NCI-H1930 (cell line): ENCODE data around the gene HMGB4.

Source experiments
- DNase-seq, 2 experiments: peaks; one replicate each; lab custom pipeline; 2025; lab: John Stamatoyannopoulos, UW

The HMGB4 gene, protein sequence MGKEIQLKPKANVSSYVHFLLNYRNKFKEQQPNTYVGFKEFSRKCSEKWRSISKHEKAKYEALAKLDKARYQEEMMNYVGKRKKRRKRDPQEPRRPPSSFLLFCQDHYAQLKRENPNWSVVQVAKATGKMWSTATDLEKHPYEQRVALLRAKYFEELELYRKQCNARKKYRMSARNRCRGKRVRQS

DNA sequence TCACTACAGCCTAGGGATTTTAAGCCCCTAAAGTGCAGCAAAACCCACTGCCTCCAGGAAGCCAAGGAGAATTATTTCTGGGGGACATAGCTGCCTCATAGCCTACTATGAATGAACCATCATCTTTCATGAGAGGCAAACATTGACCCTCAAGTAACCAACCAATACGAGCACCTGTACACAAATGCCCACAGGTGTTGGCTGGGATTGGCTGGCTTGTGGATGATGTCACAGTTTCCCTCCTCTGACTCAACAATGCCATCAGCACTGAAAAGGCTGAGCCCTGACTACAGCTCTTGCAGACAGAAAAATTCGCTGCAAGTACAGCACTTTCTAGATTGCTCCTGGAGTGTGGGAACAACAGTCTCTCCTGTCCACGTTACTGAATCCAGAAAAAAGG, at the start of gene HMGB4:
Gene HMGB4 (plus strand): TSS at position 301 of the 400 bp plus-strand sequence. CDS start 113 bp downstream, outside the sequence.
- no peak for DNase-seq

DNA sequence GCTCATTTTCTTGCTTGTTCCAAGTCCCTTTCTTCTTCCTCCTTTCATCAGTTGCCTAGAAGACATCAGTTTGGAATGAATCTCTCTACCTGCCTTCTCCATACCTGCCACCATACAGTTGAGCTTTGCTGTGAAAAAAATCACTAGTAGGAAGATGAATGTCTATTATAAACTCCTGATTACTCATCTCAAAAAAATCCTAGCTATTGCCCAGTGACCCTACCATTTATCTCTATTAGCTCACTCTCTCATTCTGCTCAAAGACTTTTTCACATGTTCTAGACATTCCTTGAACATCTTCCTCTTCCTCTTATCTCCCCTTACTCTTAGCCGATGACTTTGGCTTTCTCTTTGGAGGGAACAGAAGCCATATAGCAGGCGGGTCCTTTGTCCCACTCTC, 49.7 kb upstream of the HMGB4 start:
- DNase-seq: no peak

DNA sequence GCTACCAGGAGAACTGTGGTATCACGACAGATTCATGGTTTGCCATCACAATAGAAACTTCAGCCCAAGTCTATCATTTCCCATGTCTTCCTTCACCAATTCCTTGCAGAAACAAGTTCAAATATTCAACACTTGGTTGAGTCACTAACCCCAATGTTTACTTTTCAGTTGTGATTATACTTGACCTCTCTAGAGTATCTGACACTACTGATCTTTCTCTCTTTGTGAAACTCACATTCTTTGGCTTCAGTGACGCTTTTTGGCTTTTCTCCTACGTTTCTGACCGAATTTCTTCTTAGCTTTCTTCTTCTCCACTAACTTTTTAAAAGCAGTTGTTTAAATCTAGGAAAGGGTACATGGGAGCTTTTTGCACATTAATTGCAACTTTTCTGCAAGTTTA, 48.8 kb upstream of the HMGB4 start:
- DNase-seq: no peak

DNA sequence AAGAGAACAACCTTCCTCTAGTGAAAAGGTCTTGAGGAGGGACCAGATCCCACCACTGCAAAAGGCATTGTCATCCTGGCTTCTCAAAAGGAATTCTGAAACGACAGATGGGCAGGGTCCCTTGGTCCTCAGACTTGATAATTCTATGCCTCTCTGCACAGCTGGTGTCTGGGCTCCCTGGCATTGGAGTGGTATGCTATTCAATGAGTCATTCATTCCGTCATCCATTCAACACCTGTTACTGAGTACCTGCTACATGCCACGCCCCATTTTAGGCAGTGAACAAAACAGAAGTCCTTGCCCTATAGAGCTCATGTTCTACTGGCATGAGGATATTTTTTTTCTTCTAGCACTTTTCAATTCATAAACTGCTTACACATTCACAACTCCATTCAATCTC, 45.8 kb upstream of the HMGB4 start:
- no peak for DNase-seq

DNA sequence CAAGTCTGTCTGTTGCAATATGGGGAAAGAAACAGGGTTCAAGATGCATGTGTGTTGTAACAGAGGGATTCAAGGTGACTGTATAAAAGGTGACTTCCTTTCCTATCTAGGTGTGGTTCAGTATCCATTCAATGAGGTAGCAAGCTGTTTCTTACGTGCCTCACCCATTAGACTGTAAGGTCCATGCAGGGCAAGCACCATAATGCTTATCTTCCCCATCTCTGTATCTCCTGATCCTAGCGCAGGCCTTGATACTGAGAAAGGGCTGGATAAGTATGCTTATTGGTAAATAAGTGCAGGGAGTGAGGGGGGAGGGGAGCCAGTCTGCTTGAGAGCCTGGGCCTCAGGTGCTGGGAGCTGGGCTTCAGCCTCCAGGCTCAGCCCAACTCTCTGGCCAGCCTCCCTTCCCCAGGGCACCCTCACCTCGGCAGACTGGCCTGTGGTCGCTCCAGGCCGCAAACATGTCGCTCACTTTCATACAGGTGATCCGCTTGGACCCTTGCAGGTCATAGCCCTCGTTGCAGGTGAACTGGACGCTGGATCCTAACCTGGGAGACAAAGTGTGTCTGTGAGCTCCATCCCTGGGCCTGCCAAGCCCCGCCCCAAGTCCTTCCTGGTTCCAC, 44.5 kb upstream of the HMGB4 start:
- no peak for DNase-seq

DNA sequence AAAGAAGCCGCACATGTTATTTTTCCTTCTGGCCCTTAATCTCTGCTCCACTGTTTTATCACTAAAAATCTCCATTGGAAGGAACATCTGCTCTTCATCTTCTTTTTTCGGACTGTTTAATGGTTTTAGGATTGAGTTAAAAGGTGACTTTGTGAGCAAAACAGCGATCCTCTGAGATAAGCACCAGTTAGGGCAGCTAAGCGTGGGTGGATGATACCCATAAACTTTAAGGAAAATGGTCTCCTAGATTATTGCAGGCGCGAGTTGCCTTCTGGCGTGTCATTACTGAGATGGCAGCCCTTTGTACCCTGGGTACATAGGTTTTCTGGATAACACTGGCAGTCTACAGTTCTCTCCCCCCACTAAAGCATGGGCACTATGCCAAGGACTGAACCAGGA, 44.0 kb upstream of the HMGB4 start:
- no peak for DNase-seq

DNA sequence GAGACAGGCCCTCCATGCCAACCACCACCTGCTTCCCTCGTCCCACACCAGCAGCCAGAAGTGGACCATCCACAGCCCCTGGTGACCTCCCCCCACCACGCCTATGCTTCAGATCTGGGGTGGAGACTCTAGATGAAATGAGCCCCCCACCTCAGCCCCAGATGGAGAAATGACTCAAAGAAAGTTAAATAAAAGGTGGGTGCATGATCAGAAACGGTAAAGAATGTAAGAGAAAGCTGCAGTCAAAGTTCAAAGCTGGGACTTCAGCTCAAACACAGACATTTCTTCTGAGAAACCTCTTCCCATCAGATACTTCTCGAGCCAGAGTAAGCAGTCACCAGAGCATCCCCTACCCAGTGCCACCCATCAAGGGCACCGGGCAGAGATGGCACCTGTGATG, 43.1 kb upstream of the HMGB4 start:
- no peak for DNase-seq

DNA sequence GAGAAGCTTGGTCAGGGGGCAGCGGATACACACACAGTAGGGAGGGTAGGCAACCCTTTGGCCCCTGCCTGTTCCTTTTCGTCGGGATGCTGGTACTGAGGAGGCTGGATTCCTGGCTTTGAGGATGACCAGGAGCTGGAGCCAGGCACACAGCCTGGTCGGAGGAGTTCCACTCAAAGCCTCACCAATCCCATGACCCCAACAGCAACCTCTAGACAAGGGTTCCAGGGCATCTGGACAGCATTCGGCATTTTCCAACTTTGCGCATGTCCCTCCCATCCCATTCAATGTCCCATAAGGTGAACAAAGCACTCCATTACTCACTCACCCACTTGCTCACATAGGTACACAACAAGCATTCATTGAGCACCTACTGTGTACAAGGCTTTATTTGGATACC, 42.6 kb upstream of the HMGB4 start:
- no peak for DNase-seq

DNA sequence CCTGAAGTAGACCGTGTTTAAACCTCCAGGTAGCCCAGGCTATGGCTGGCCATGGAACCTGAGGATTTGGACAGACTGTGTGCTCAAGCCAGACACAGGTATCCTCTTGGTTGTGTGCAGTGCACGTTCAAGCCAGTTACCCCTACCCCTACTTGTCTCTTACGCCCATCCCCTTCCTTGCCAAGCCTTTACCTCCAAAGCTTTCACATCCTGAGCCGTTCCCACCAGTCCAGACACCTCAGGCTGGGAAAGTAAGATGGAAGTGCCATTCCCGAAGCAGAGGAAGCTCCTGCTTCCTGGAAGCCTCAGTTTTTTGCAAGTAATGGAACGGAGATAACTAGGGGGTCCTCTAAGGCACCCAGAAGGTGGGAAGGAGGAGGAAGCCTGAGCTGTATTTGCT, 41.5 kb upstream of the HMGB4 start:
- DNase-seq: no peak

DNA sequence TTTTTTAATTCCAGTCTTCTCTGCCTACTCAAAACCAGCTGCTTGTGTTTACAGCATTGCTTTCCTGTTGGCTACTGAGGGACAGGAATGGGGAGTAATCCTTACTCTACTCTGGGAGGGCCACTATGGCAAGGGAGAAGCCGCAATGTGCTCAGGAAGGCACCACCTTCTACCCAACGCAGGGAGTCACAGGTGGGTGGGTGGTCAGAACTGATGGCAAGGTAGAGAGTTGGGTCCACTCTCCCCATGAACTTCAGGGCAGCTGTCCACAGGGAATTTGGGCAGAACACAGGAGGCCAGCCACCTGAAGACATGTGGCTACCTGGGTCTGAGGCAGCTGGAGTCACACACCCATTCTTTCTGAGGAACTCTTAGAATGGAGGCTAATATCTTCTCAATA, 40.5 kb upstream of the HMGB4 start:
- no peak for DNase-seq

DNA sequence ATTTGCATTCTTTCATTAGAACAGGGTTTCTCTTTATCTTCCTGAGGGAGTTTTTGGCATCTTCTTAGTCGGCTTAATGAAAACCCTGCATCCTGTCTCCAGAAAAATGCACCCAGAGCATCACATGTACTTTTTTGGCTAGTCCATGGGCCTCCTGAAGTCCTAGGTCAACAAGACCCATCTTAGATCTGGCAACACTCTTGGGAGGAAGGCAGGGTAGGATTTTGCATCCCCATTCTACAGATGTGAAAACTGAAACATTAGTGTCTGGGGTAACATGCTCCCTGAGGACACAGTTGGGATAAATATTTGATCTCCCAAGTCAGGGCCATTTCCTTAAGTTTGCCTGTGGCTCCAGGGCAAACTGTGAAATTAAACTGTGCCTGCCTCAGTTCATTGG, 40.0 kb upstream of the HMGB4 start:
- DNase-seq: no peak

DNA sequence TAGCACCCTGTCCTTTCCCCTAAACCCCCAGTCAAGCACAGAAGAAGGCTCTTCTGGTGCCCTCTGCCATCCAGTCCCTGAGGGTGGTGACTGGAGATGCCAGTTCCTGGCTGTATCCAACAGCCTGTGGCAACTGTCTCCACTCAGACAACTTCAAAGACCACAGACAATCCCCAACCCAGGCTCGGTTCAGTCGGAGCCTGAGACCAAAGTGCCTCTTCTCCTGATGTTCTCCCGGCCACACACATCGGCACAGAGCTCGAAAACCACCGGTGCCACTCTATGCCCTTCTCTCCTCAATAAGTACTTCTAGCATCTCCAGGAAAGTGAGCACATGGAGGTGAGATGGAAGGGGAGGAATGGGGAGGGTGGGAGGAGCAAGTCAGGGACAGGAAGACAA, 39.6 kb upstream of the HMGB4 start:
- DNase-seq: no peak

DNA sequence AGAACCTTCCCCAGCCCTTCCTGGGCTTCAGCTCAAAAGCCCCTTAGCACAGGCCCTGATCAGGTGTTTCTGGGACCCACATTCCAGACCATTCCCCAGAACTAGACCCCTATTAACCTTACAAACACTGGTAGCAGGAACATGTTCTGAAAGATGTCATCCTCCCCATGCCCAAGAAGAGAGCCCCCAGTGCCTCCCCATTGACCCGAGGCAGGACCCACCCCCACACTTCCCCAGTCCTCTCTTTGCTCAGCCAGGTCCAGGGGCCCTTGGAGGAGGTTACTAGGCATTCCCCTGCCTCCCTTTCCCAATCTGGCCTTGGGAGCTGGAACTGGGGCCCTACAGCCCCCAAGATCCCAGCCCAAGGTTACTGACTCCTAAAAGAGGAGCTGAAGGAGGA, 38.9 kb upstream of the HMGB4 start:
- DNase-seq: no peak

DNA sequence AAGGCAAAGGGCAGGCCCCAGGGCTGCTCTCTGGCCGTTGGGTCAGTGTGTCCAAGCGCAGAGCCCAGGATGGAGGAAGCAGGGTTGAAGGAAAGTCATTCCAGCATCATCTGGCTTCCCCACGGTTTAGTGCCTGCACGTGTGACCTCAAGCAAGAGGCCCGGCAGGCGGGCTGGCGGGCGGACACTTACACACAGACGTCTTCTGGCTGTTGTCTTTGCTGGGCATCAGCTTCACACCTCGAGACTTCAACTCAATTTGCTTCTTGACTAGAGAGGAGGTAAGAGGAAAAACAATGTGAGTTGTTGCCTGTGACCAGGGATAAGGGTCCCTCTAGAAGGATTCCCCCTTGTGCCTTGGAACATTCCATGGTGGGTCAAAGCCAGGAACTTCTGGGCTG, 38.4 kb upstream of the HMGB4 start:
- DNase-seq: no peak

DNA sequence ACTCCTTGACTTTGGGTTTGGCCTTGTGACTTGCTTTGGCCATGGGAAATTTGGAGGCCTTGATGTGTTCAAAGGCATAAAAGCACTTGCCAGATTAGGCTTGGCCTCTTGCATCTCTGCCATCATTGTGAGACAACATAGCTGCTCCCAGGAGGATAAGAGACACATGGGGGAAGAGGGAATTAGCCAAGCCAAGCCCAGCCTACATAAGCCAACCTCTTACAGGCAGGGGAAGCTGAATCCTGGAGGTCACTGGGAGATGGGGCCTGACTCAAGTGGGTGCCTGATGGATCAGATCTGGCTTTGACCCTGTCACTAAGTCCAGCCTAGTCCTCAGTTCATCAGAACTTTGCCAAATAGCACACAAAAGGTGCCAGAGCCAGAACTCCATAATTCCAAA, 37.6 kb upstream of the HMGB4 start:
- DNase-seq: no peak

DNA sequence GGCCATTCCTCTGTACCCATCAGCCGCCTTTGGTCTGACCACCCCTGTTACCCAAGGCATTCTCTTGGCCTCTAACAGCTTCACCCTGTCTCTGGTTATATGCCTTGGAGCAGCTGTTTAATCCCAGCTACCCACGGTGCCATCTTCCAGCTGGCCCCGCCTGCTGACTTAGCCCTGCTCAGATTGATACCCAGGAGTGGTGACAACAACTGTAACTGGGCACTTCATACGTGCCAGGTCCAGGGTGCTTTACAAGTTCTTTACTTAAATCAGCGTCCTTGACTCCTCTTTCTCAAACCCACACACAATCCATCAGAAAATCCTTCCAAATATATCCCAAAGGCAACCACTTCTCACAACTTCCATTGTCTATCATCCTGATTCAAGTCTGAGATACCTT, 37.2 kb upstream of the HMGB4 start:
- DNase-seq: no peak

DNA sequence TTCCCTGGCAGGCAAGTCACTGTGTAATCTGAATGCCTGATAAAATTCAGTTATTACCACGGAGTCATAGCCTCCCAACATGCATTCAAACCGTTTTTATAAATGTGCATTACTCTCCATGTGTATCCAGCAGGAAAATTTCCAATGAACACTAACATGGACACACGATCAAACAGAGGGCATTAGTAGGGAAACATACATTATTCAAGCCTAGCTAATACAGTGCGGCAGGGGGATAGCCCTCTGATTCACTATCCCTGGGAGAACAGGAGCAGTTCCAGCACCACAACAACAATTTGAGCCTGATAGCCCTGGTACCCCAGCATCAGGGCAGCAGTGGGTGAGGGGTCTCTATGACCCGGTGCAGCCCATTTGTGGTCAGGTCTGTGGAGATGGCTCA, 35.8 kb upstream of the HMGB4 start:
- no peak for DNase-seq

DNA sequence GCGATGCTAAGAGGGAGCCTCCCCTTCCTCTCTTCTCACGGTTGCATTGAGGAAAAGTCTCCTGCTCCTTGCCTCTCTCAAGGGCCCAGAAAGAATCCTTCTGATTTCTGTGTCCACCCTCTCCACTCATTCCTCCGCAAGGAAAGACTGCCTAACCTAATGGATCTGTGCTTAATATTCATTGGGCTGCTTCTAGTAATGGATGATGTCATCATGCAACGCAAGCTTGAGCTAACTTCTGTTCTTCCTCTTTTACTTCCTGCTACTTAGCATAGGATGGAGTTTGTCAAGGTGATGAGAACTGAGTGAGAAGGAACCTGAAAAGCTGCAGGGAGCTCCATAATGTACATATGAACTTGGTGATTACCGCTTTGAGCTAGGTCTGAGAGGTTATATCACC, 35.2 kb upstream of the HMGB4 start:
- no peak for DNase-seq

DNA sequence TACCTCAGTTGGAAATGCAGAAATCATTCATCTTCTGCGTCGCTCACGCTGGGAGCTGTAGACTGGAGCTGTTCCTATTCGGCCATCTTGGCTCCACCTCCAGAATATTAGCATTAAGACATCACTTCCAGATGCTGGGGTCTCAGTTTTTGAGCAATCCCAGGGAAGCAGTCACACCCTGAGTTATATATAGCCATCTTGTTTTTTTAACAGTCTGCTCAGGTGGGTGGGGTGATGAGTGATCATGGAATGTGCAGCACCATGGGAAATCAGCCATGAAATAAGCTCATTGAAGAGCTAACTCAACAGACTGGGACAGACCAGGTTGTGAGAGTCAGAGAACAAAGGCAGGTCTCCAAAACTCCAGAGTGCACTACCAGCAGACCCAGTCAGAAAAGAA, 27.0 kb upstream of the HMGB4 start:
- no peak for DNase-seq

DNA sequence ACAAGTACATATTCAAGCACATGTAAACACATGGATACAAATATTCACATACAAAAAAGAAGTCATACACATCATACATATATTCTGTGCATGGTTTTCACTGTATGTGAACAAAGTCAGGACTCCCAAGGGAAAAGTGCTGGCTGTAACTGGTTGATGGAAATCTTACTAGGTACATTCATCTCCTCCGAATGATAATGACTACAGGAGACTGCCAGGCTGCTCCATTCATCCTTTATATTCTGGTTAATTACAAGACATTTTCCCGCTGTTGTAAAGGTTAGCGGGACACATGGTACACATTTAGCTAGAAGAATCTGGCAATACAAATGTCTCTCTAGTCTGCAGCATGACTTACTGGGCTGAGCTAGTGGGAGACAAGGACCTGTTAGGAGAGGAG, 26.2 kb upstream of the HMGB4 start:
- DNase-seq: no peak

DNA sequence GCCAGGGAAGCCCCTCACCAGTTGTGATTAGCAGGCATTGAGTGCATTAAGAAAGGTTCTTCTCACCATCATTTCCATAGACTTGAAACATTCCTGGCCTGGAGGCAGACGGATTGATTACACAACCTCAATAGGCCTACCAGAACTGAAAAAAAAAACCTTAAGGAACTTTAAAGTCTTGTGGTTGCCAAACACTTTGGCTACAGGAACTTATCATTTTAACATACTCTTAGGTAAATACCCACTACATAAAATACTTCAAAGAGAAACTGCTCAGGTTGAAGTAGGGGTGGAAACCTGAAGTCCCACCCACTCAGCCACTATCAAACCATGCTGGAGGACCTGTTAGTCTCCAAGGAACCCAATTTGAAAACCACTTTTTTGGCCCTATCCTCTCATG, 22.4 kb upstream of the HMGB4 start:
- DNase-seq: no peak

DNA sequence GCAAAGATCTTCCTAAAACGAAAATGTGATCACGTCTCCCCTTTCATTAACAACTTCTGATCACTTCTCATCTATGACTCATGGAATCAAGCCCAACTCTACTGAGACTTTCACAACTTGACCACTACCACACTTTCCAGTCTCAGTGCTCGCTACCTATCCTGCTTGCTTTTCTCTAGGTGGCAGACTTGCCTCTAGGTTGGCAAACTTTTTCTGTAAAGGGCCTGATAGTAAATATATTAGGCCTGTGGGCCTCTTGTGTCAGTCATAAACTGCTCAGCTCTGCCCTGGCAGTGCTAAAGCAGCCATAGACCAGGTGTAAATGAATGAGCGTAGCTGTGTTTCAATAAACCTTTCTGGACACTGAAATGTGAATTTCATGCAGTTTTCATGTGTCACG, 21.5 kb upstream of the HMGB4 start:
- DNase-seq: no peak

DNA sequence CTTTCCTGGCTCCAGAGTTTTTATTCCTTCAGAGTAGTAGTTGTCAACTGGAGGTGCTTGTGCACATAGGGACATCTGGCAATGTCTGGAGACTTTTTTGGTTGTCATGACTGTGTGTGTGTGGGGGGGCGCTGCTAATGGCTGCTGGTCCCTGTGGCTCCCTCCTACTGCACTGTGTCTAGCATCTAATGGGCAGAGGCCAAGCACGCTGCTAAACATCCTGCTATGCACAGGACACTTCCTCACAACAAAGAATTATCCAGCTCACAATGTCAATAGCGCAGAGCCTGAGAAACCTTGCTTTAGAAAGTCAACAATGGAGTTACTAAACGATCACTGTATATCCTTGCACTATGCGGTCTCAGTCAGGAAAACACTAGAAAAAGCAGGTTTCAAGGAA, 19.7 kb upstream of the HMGB4 start:
- DNase-seq: no peak

DNA sequence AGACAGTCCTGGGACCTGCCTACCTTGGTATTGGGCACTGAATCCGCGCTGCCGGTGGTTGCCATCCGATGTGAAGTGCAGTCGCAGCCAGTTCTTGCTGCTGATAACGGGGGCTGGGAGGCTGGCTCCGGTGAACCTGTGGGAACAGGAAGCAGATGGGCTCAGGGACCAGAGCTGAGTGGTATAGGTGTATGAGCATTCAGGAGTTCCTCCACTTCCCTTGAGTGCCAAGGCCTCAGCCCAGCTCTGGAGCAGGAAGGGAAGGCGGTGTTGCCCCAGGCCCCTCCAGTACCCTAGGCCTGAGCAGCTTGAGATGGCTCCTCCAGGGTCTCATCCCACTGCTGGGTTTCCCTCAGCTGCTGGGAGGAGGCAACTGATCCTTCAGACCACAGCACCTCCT, 17.0 kb upstream of the HMGB4 start:
- DNase-seq: no peak
